ENCODE measurements around the gene TTF2. TPM values are rescaled to one million over a fixed set of nuclear protein-coding genes. Genes with fewer than 3 reads are reported as not detected.

The TTF2 gene
- total RNA-seq, 4 donors from 2014 or later = 6.6 to 12.8 (median 9.0) TPM

- no peak overlapping the region for H3K4me3 ChIP-seq
- H3K36me3 ChIP-seq = peaks cover 3 to 32% (median 11%) of the 10 kb centered on the region in 4 donors
- 63% methylated on average over 7 of the region's 7 CpGs for WGBS
- no peaks in the 10 kb centered on the region for H3K27me3 ChIP-seq
- peaks cover 10 to 32% (median 14%) of the 10 kb centered on the region in 4 donors for H3K4me1 ChIP-seq
- H3K9me3 ChIP-seq = no peaks in the 10 kb centered on the region
- intact Hi-C loops (cut with DNase I) = no loop called here
- H3K27ac ChIP-seq (replicated peaks in 1 of 4) = peak overlapping the region in 3 of 4 donors; percentile 21 to 75 (median 58)
- TF ChIP-seq POLR2AphosphoS5 (IDR thresholded peaks at IDR 0.05) (no peak), EP300 (IDR thresholded peaks at IDR 0.05) (no peak), POLR2A (IDR thresholded peaks at IDR 0.05; ENCODE audit: low read depth) (no peak), CTCF (IDR thresholded peaks at IDR 0.05) (no peak)
- DNase-seq (ENCODE audit: extremely low spot score) = no peak
Observed at GRCh38 chr1:117094841-117095604, 34.9 kb downstream of the TTF2 start.

- DNase-seq (ENCODE audit: extremely low spot score) = no peak
- Histone ChIP-seq H3K4me3 (no peak overlapping the region), H3K27ac (replicated peaks in 1 of 4) (no peak overlapping the region), H3K27me3 (no peaks in the 10 kb centered on the region), H3K4me1 (peaks cover 10 to 32% (median 14%) of the 10 kb centered on the region in 4 donors), H3K36me3 (peaks cover 0 to 43% (median 12%) of the 10 kb centered on the region in 4 donors), H3K9me3 (no peaks in the 10 kb centered on the region)
- 87% methylated on average over 3 of the region's 3 CpGs for WGBS
- TF ChIP-seq POLR2AphosphoS5 (IDR thresholded peaks at IDR 0.05) = no peak
- TF ChIP-seq POLR2A (IDR thresholded peaks at IDR 0.05; ENCODE audit: low read depth) = no peak
- TF ChIP-seq CTCF (IDR thresholded peaks at IDR 0.05) = no peak
- TF ChIP-seq EP300 (IDR thresholded peaks at IDR 0.05) = no peak
- intact Hi-C loops (cut with DNase I) = no loop called here
Observed at GRCh38 chr1:117096951-117097408, 36.9 kb downstream of the TTF2 start.

GRCh38 chr1:117097443-117097842 is 37.3 kb downstream of the TTF2 start:
- no peaks in the 10 kb centered on the region for H3K9me3 ChIP-seq
- DNase-seq (ENCODE audit: extremely low spot score) = no peak
- H3K27ac ChIP-seq (replicated peaks in 1 of 4) = no peak overlapping the region
- TF ChIP-seq POLR2AphosphoS5 (IDR thresholded peaks at IDR 0.05) = no peak
- TF ChIP-seq POLR2A (IDR thresholded peaks at IDR 0.05; ENCODE audit: low read depth) = no peak
- no peak for TF ChIP-seq CTCF (IDR thresholded peaks at IDR 0.05)
- TF ChIP-seq EP300 (IDR thresholded peaks at IDR 0.05) = no peak
- H3K4me1 ChIP-seq = peaks cover 10 to 29% (median 14%) of the 10 kb centered on the region in 4 donors
- H3K36me3 ChIP-seq = peaks cover 0 to 46% (median 13%) of the 10 kb centered on the region in 4 donors
- H3K4me3 ChIP-seq = no peak overlapping the region
- intact Hi-C loops (cut with DNase I) = no loop called here
- no peaks in the 10 kb centered on the region for H3K27me3 ChIP-seq
- 70% methylated on average over 4 of the region's 4 CpGs for WGBS

- H3K4me1 ChIP-seq = peaks cover 6 to 20% (median 7%) of the 10 kb centered on the region in 4 donors
- H3K27me3 ChIP-seq = no peaks in the 10 kb centered on the region
- no peak for TF ChIP-seq CTCF (IDR thresholded peaks at IDR 0.05)
- no peak overlapping the region for H3K4me3 ChIP-seq
- intact Hi-C loops (cut with DNase I) = no loop called here
- DNase-seq (ENCODE audit: extremely low spot score) = no peak
- H3K36me3 ChIP-seq = peaks cover 0 to 53% (median 13%) of the 10 kb centered on the region in 4 donors
- H3K9me3 ChIP-seq = no peaks in the 10 kb centered on the region
- 88% methylated on average over 4 of the region's 4 CpGs for WGBS
- no peak overlapping the region for H3K27ac ChIP-seq (replicated peaks in 1 of 4)
Observed at GRCh38 chr1:117098287-117098890, 38.3 kb downstream of the TTF2 start.
